Measurements from ENCODE around the gene SSH2.

GRCh38 chr17:29862951-29863350 lies 67.1 kb downstream of the SSH2 start:
- TF ChIP-seq POLR2A (IDR thresholded peaks at IDR 0.05; ENCODE audit: low read length), result no peak
- no peak for TF ChIP-seq GATA1 (IDR thresholded peaks at IDR 0.05; ENCODE audit: low read depth, low read length)
